Ectodermal cell (in vitro differentiated cells): Measurements from ENCODE around the gene HLA-DQA2. TPM values are rescaled to one million over a fixed set of nuclear protein-coding genes. Genes with fewer than 3 reads are reported as not detected.
"Not testable (repeated sequence)": the region's sequence is repeated elsewhere in the genome, so short reads cannot be mapped to it uniquely, and the experiment has no call there.

ENCODE experiments used
- H3K27ac ChIP-seq: 2 replicates; pipeline ENCODE4 v1.7.0; 2013; ENCODE audit warnings: mild to moderate bottlenecking, low read depth, low read length; ENCODE audit not compliant: insufficient read depth, poor library complexity, severe bottlenecking
- H3K27me3 ChIP-seq: 2 replicates; pipeline ENCODE4 v1.7.0; 2013; ENCODE audit warnings: mild to moderate bottlenecking, low read length; ENCODE audit not compliant: insufficient read depth, control insufficient read depth, poor library complexity, severe bottlenecking
- H3K36me3 ChIP-seq: one replicate; pipeline ENCODE4 v1.7.0; 2013; ENCODE audit warnings: low read length; ENCODE audit not compliant: control insufficient read depth, insufficient read depth
- H3K4me1 ChIP-seq: one replicate; pipeline ENCODE4 v1.7.0; 2013; ENCODE audit warnings: low read length; ENCODE audit not compliant: control insufficient read depth, insufficient read depth
- H3K4me3 ChIP-seq: 2 replicates; pipeline ENCODE4 v1.7.0; 2013; ENCODE audit warnings: low read depth, low read length, control low read depth; ENCODE audit not compliant: insufficient read depth
- H3K9me3 ChIP-seq: 2 replicates; pipeline ENCODE4 v1.7.0; 2013; ENCODE audit warnings: mild to moderate bottlenecking, low read length, moderate library complexity; ENCODE audit not compliant: control insufficient read depth
- WGBS, 2 experiments: methylation state at CpG; one replicate each; pipeline ENCODE4 v1.1.7; 2013; ENCODE audit warnings: missing lambda C conversion rate in 2 of 2; 5-methylcytosine and 5-hydroxymethylcytosine counted together
- polyA plus RNA-seq, 4 experiments: library from polyadenylated mRNA; stranded (reverse); fragments of 50-300 nt; gene quantifications; one replicate each; pipeline ENCODE4 v1.2.3, GENCODE V29; 2013

The HLA-DQA2 gene
- not detected for polyA plus RNA-seq (2013, experiment 1 of 4)
- polyA plus RNA-seq (2013, experiment 2 of 4): not detected
- polyA plus RNA-seq (2013, experiment 3 of 4): not detected
- polyA plus RNA-seq (2013, experiment 4 of 4): not detected

- WGBS, 2 experiments: 75 to 83% methylated on average over 7 of the region's 7 CpGs
These were observed at the start of gene HLA-DQA2 for GRCh38 chr6:32741031-32741960. TSS of gene HLA-DQA2 (plus strand) at chr6:32741391. CDS start at chr6:32741444, 53 bp downstream.

GRCh38 chr6:32692019-32692418 lies 49.2 kb upstream of the HLA-DQA2 start:
- Histone ChIP-seq H3K4me3 (no peak overlapping the region), H3K27me3 (no peaks in the 10 kb centered on the region), H3K9me3 (no peaks in the 10 kb centered on the region), H3K36me3 (no peaks in the 10 kb centered on the region), H3K4me1 (no peaks in the 10 kb centered on the region), H3K27ac (no peak overlapping the region)
- 10 to 11% methylated on average over 1 of the region's 1 CpG for WGBS, 2 experiments

More at GRCh38 chr6:32741031-32741960, at the start of gene HLA-DQA2:
- no peak within 1 kb of the TSS for H3K27ac ChIP-seq
- no peaks in the 10 kb centered on the region for H3K4me1 ChIP-seq
- no peaks in the 10 kb centered on the region for H3K27me3 ChIP-seq
- H3K9me3 ChIP-seq: no peaks in the 10 kb centered on the region
- no peaks in the 10 kb centered on the region for H3K36me3 ChIP-seq
- H3K4me3 ChIP-seq: no peak within 1 kb of the TSS

- Histone ChIP-seq H3K4me1 (no peaks in the 10 kb centered on the region), H3K36me3 (no peaks in the 10 kb centered on the region), H3K27ac (no peak overlapping the region), H3K27me3 (no peaks in the 10 kb centered on the region), H3K9me3 (no peaks in the 10 kb centered on the region), H3K4me3 (no peak overlapping the region)
- 80 to 81% methylated on average over 1 of the region's 1 CpG for WGBS, 2 experiments
These were observed 44.2 kb upstream of the HLA-DQA2 start for GRCh38 chr6:32697031-32697430.

GRCh38 chr6:32700391-32701040 lies 40.7 kb upstream of the HLA-DQA2 start:
- Histone ChIP-seq H3K36me3 (no peaks in the 10 kb centered on the region), H3K9me3 (no peaks in the 10 kb centered on the region), H3K27ac (no peak overlapping the region), H3K4me3 (no peak overlapping the region), H3K27me3 (no peaks in the 10 kb centered on the region), H3K4me1 (no peaks in the 10 kb centered on the region)
- WGBS, 2 experiments: 52 to 56% methylated on average over 6 of the region's 6 CpGs

- H3K27ac ChIP-seq: no peak overlapping the region
- H3K9me3 ChIP-seq: no peaks in the 10 kb centered on the region
- H3K27me3 ChIP-seq: no peaks in the 10 kb centered on the region
- H3K4me3 ChIP-seq: no peak overlapping the region
- H3K36me3 ChIP-seq: no peaks in the 10 kb centered on the region
- H3K4me1 ChIP-seq: no peaks in the 10 kb centered on the region
- WGBS, 2 experiments: 80 to 85% methylated on average over 3 to 4 of the region's 4 CpGs
These were observed 37.8 kb upstream of the HLA-DQA2 start for GRCh38 chr6:32703347-32703746.

GRCh38 chr6:32705164-32705563 lies 36.0 kb upstream of the HLA-DQA2 start:
- not testable (repeated sequence) for H3K4me1 ChIP-seq, H3K9me3 ChIP-seq, H3K4me3 ChIP-seq, H3K27me3 ChIP-seq, H3K36me3 ChIP-seq, H3K27ac ChIP-seq
- WGBS, 2 experiments: 75 to 81% methylated on average over 3 of the region's 3 CpGs

- Histone ChIP-seq H3K27ac (no peak overlapping the region), H3K27me3 (no peaks in the 10 kb centered on the region), H3K9me3 (no peaks in the 10 kb centered on the region), H3K4me1 (no peaks in the 10 kb centered on the region), H3K4me3 (no peak overlapping the region), H3K36me3 (no peaks in the 10 kb centered on the region)
These were observed 31.6 kb upstream of the HLA-DQA2 start for GRCh38 chr6:32709625-32710024.

GRCh38 chr6:32713241-32713640 lies 27.9 kb upstream of the HLA-DQA2 start:
- no peak overlapping the region for H3K4me3 ChIP-seq
- H3K27ac ChIP-seq: no peak overlapping the region
- H3K27me3 ChIP-seq: no peaks in the 10 kb centered on the region
- no peaks in the 10 kb centered on the region for H3K4me1 ChIP-seq
- H3K36me3 ChIP-seq: no peaks in the 10 kb centered on the region
- H3K9me3 ChIP-seq: no peaks in the 10 kb centered on the region

- Histone ChIP-seq H3K9me3 (no peaks in the 10 kb centered on the region), H3K4me3 (no peak overlapping the region), H3K27ac (no peak overlapping the region), H3K36me3 (no peaks in the 10 kb centered on the region), H3K27me3 (no peaks in the 10 kb centered on the region), H3K4me1 (no peaks in the 10 kb centered on the region)
- WGBS, 2 experiments: 78 to 81% methylated on average over 2 to 3 of the region's 3 CpGs
These were observed 24.8 kb upstream of the HLA-DQA2 start for GRCh38 chr6:32716396-32716795.

- Histone ChIP-seq H3K27me3 (no peaks in the 10 kb centered on the region), H3K36me3 (no peaks in the 10 kb centered on the region), H3K27ac (no peak overlapping the region), H3K4me3 (no peak overlapping the region), H3K4me1 (no peaks in the 10 kb centered on the region), H3K9me3 (peaks cover 2% of the 10 kb centered on the region)
- 68 to 90% methylated on average over 3 of the region's 3 CpGs for WGBS, 2 experiments
These were observed 22.3 kb upstream of the HLA-DQA2 start for GRCh38 chr6:32718879-32719278.
